A673 (cell line): ENCODE results near the gene AHCYL2. TPM values are rescaled to one million over a fixed set of nuclear protein-coding genes. Genes with fewer than 3 reads are reported as not detected.
"Not testable (repeated sequence)": the region's sequence is repeated elsewhere in the genome, so short reads cannot be mapped to it uniquely, and the experiment has no call there.

Experiments used
- BruUV-seq: library from RNA; stranded (reverse); fragments of 400-500 nt; replicated peaks from 2 replicates; lab custom pipeline; 2021; lab: Mats Ljungman, UMichigan
- CTCF ChIA-PET: fragments of 300-600 bp; sonication (Branson Sonifier 250); formaldehyde crosslinking; loops from one replicate; lab custom pipeline; 2022; ENCODE audit warnings: antibody characterized with exemption; lab: Charles Lee
- POLR2A ChIA-PET: fragments of 300-600 bp; sonication (Branson Sonifier 250); formaldehyde crosslinking; loops from one replicate; lab custom pipeline; 2022; ENCODE audit warnings: antibody characterized with exemption; ENCODE audit not compliant: low non-redundant PET; lab: Charles Lee
- DNase-seq: peaks from one replicate; pipeline ENCODE4 v3.0.0-alpha.2; 2015; ENCODE audit warnings: low spot score
- H3K27ac ChIP-seq: fragments of 200-600 bp; sonication (generic); 2 replicates; pipeline ENCODE4 v1.5.1; 2016; ENCODE audit warnings: mixed run types, low read depth, mild to moderate bottlenecking, mixed read lengths, antibody characterized with exemption, low read length; ENCODE audit not compliant: poor library complexity, severe bottlenecking
- H3K27me3 ChIP-seq: fragments of 200-600 bp; sonication (generic); replicated peaks from 2 replicates; pipeline ENCODE4 v1.6.1; 2017; ENCODE audit warnings: mixed run types, low read depth, mild to moderate bottlenecking, mixed read lengths, antibody characterized with exemption, low read length; ENCODE audit not compliant: insufficient read depth, poor library complexity
- H3K36me3 ChIP-seq: fragments of 200-600 bp; sonication (generic); 2 replicates; pipeline ENCODE4 v1.6.1; 2016; ENCODE audit warnings: mixed run types, mild to moderate bottlenecking, mixed read lengths, antibody characterized with exemption, low read length; ENCODE audit not compliant: insufficient read depth, poor library complexity, severe bottlenecking
- H3K4me1 ChIP-seq: fragments of 200-600 bp; sonication (generic); 2 replicates; pipeline ENCODE4 v1.6.1; 2017; ENCODE audit warnings: mixed run types, mild to moderate bottlenecking, mixed read lengths, antibody characterized with exemption, low read length; ENCODE audit not compliant: insufficient read depth, poor library complexity, severe bottlenecking
- H3K4me3 ChIP-seq: fragments of 200-600 bp; sonication (generic); 2 replicates; pipeline ENCODE4 v1.5.1; 2016; ENCODE audit warnings: low read depth, mixed run types, mild to moderate bottlenecking, mixed read lengths, low read length; ENCODE audit not compliant: poor library complexity, severe bottlenecking
- H3K9me3 ChIP-seq: fragments of 200-600 bp; sonication (generic); 2 replicates; pipeline ENCODE4 v1.6.1; 2016; ENCODE audit warnings: mixed run types, low read depth, mild to moderate bottlenecking, mixed read lengths, antibody characterized with exemption, low read length; ENCODE audit not compliant: poor library complexity, severe bottlenecking
- CTCF ChIP-seq: fragments of 300-800, 200-600 bp; sonication (generic); conservative IDR thresholded peaks from 2 replicates; pipeline ENCODE4 v1.5.1; 2017; ENCODE audit warnings: low read depth, mild to moderate bottlenecking, antibody characterized with exemption, low read length, moderate library complexity, mixed read lengths
- EZH2 ChIP-seq: fragments of 200-600 bp; sonication (generic); IDR thresholded peaks from 2 replicates; pipeline ENCODE4 v1.6.1; 2017; ENCODE audit warnings: borderline replicate concordance, low read depth, mild to moderate bottlenecking, mixed read lengths, antibody characterized with exemption, low read length; ENCODE audit not compliant: poor library complexity, severe bottlenecking
- intact Hi-C: fragments of 100-400 bp; cut with micrococcal nuclease; formaldehyde crosslinking; loops from one replicate; pipeline ENCODE4 v1.10.0; 2022; ENCODE audit not compliant: unreplicated experiment
- total RNA-seq: library from RNA; stranded (reverse); gene quantifications from 2 replicates; pipeline ENCODE4 v1.2.3, GENCODE V29; 2021

AHCYL2 gene
- total RNA-seq, 1 experiment from 2014 or later: 35.2 TPM

GRCh38 chr7:129212126-129212525 lies 12.7 kb upstream of the AHCYL2 start:
- ChIA-PET POLR2A (no interaction called here), CTCF (no interaction called here)
- no peak overlapping the region for H3K27ac ChIP-seq
- no TSS peak for BruUV-seq
- H3K4me3 ChIP-seq: no peak overlapping the region
- intact Hi-C loops: loop anchor here (5.0 to 10.0 kb wide), 2 partner anchors 623 to 785 kb away; no protein-coding TSS in a partner anchor
- peaks cover 16% of the 10 kb centered on the region for H3K36me3 ChIP-seq
- no peaks in the 10 kb centered on the region for H3K9me3 ChIP-seq
- TF ChIP-seq EZH2: no peak
- no peak for TF ChIP-seq CTCF
- H3K4me1 ChIP-seq: no peaks in the 10 kb centered on the region
- no peaks in the 10 kb centered on the region for H3K27me3 ChIP-seq
- DNase-seq: no peak

- DNase-seq: no peak
- H3K27me3 ChIP-seq: no peaks in the 10 kb centered on the region
- peaks cover 16% of the 10 kb centered on the region for H3K36me3 ChIP-seq
- intact Hi-C loops: loop anchor here (5.0 to 10.0 kb wide), 2 partner anchors 622 to 785 kb away; no protein-coding TSS in a partner anchor
- TSS peak; percentile 30 for BruUV-seq
- TF ChIP-seq CTCF (no peak), EZH2 (no peak)
- ChIA-PET CTCF (no interaction called here), POLR2A (interaction anchor here (0.7 kb wide), 1 partner anchor 267 kb away, joined by 19 read pairs; no protein-coding TSS in a partner anchor)
- H3K4me1 ChIP-seq: no peaks in the 10 kb centered on the region
- no peak overlapping the region for H3K27ac ChIP-seq
- no peak overlapping the region for H3K4me3 ChIP-seq
- no peaks in the 10 kb centered on the region for H3K9me3 ChIP-seq
These were observed 12.2 kb upstream of the AHCYL2 start for GRCh38 chr7:129212596-129212995.

GRCh38 chr7:129213828-129214227 lies 11.0 kb upstream of the AHCYL2 start:
- Histone ChIP-seq H3K9me3 (no peaks in the 10 kb centered on the region), H3K27me3 (no peaks in the 10 kb centered on the region), H3K36me3 (peaks cover 16% of the 10 kb centered on the region), H3K27ac (no peak overlapping the region), H3K4me3 (no peak overlapping the region), H3K4me1 (peaks cover 2% of the 10 kb centered on the region)
- ChIA-PET POLR2A (no interaction called here), CTCF (interaction anchor here (0.7 to 1.7 kb wide), 3 partner anchors 50 to 787 kb away, joined by 3 to 10 read pairs (median 3); no protein-coding TSS in a partner anchor)
- no peak for TF ChIP-seq EZH2
- TF ChIP-seq CTCF: peak; percentile 33; the same call in 1 of the 2 replicates
- intact Hi-C loops: loop anchor here (5.0 to 10.0 kb wide), 2 partner anchors 621 to 787 kb away; no protein-coding TSS in a partner anchor
- peak; percentile 48 for DNase-seq
- no TSS peak for BruUV-seq

GRCh38 chr7:129215691-129216090 lies 9.1 kb upstream of the AHCYL2 start:
- BruUV-seq, POLR2A ChIA-PET, H3K9me3 ChIP-seq, H3K27me3 ChIP-seq, H3K4me3 ChIP-seq, H3K4me1 ChIP-seq, H3K27ac ChIP-seq, CTCF ChIA-PET, DNase-seq: not testable (repeated sequence)
- intact Hi-C loops: loop anchor here (10.0 kb wide), 1 partner anchor 619 kb away; no protein-coding TSS in a partner anchor
- peaks cover 11% of the 10 kb centered on the region for H3K36me3 ChIP-seq

- H3K4me1 ChIP-seq, POLR2A ChIA-PET, H3K27me3 ChIP-seq, H3K4me3 ChIP-seq, BruUV-seq, CTCF ChIA-PET, H3K9me3 ChIP-seq, DNase-seq, H3K27ac ChIP-seq, H3K36me3 ChIP-seq: not testable (repeated sequence)
- intact Hi-C loops: loop anchor here (10.0 kb wide), 1 partner anchor 619 kb away; no protein-coding TSS in a partner anchor
These were observed 8.6 kb upstream of the AHCYL2 start for GRCh38 chr7:129216101-129216715.
